ENCODE data around the gene CHCHD6. TPM values are rescaled to one million over a fixed set of nuclear protein-coding genes. Genes with fewer than 3 reads are reported as not detected.

The CHCHD6 gene
- total and polyA plus RNA-seq, 4 donors = 12.1 to 22.6 (median 17.5) TPM

GRCh38 chr3:126716057-126716456 lies 12.0 kb downstream of the CHCHD6 start:
- ATAC-seq (ENCODE audit: insufficient read depth, low FRiP score) = no peak
- TF ChIP-seq CTCF (IDR thresholded peaks at IDR 0.05; ENCODE audit: control extremely low read depth, extremely low read depth) = no peak
- Histone ChIP-seq H3K4me1 (ENCODE audit: control insufficient read depth in 5 of 5, insufficient read depth in 5 of 5, low read length in 5 of 5) (no peaks in the 10 kb centered on the region), H3K9me3 (ENCODE audit: control insufficient read depth in 4 of 4, insufficient read depth in 3 of 4, low read length in 3 of 4) (peaks cover 0 to 3% (median 0%) of the 10 kb centered on the region in 4 donors), H3K27me3 (ENCODE audit: control insufficient read depth in 3 of 3, insufficient read depth in 3 of 3, low read length in 2 of 3) (no peaks in the 10 kb centered on the region), H3K27ac (ENCODE audit: low read depth in 1 of 2, low read length in 1 of 2) (no peak overlapping the region), H3K4me3 (no peak overlapping the region), H3K9ac (ENCODE audit: insufficient read depth in 1 of 2, low read length in 2 of 2) (no peak overlapping the region), H3K36me3 (ENCODE audit: control insufficient read depth in 4 of 4, insufficient read depth in 4 of 4, low read length in 4 of 4) (no peaks in the 10 kb centered on the region)
- WGBS, 2 donors = 76 to 84% methylated on average over 7 of the region's 7 CpGs
- DNase-seq = no peak

- 88 to 90% methylated on average over 20 of the region's 20 CpGs for WGBS, 2 donors
- Histone ChIP-seq H3K27me3 (ENCODE audit: control insufficient read depth in 3 of 3, insufficient read depth in 3 of 3, low read length in 2 of 3) (no peaks in the 10 kb centered on the region), H3K9me3 (ENCODE audit: control insufficient read depth in 4 of 4, insufficient read depth in 3 of 4, low read length in 3 of 4) (peaks cover 0 to 3% (median 0%) of the 10 kb centered on the region in 4 donors), H3K9ac (ENCODE audit: insufficient read depth in 1 of 2, low read length in 2 of 2) (no peak overlapping the region), H3K36me3 (ENCODE audit: control insufficient read depth in 4 of 4, insufficient read depth in 4 of 4, low read length in 4 of 4) (no peaks in the 10 kb centered on the region), H3K27ac (ENCODE audit: low read depth in 1 of 2, low read length in 1 of 2) (no peak overlapping the region), H3K4me3 (no peak overlapping the region), H3K4me1 (ENCODE audit: control insufficient read depth in 5 of 5, insufficient read depth in 5 of 5, low read length in 5 of 5) (no peaks in the 10 kb centered on the region)
- ATAC-seq (ENCODE audit: insufficient read depth, low FRiP score) (no peak), DNase-seq (no peak)
- no peak for TF ChIP-seq CTCF (IDR thresholded peaks at IDR 0.05; ENCODE audit: control extremely low read depth, extremely low read depth)
These were observed 14.8 kb downstream of the CHCHD6 start for GRCh38 chr3:126718561-126719445.

- Histone ChIP-seq H3K36me3 (ENCODE audit: control insufficient read depth in 4 of 4, insufficient read depth in 4 of 4, low read length in 4 of 4) (peaks cover 0 to 4% (median 1%) of the 10 kb centered on the region in 4 donors), H3K27ac (ENCODE audit: low read depth in 1 of 2, low read length in 1 of 2) (no peak overlapping the region), H3K9ac (ENCODE audit: insufficient read depth in 1 of 2, low read length in 2 of 2) (no peak overlapping the region), H3K4me1 (ENCODE audit: control insufficient read depth in 5 of 5, insufficient read depth in 5 of 5, low read length in 5 of 5) (no peaks in the 10 kb centered on the region), H3K4me3 (no peak overlapping the region), H3K27me3 (ENCODE audit: control insufficient read depth in 3 of 3, insufficient read depth in 3 of 3, low read length in 2 of 3) (no peaks in the 10 kb centered on the region), H3K9me3 (ENCODE audit: control insufficient read depth in 4 of 4, insufficient read depth in 3 of 4, low read length in 3 of 4) (no peaks in the 10 kb centered on the region)
- no peak for TF ChIP-seq CTCF (IDR thresholded peaks at IDR 0.05; ENCODE audit: control extremely low read depth, extremely low read depth)
- ATAC-seq (ENCODE audit: insufficient read depth, low FRiP score) (no peak), DNase-seq (no peak)
- WGBS, 2 donors = 84 to 85% methylated on average over 5 of the region's 5 CpGs
These were observed 16.6 kb downstream of the CHCHD6 start for GRCh38 chr3:126720596-126720995.
